Testis (tissue), 2 donors: ENCODE data around the gene CLEC18B.
"Not testable (repeated sequence)": the region's sequence is repeated elsewhere in the genome, so short reads cannot be mapped to it uniquely, and the experiment has no call there.

ENCODE experiments used
- POLR2A ChIP-seq: fragments of 450-650 bp; IDR thresholded peaks from one replicate; pipeline ENCODE4 v1.6.1; 2017; ENCODE audit warnings: antibody characterized with exemption, mild to moderate bottlenecking, moderate library complexity
- TF ChIP-seq, protein P1 (sequence below), 3 experiments: fragments of 450-650 bp in 2 of 3; fragments of 200-600 bp in 1 of 3; sonication (generic) in 1 of 3; IDR thresholded peaks; one replicate each; pipeline ENCODE4 v1.5.1; 2016 to 2019; ENCODE audit warnings: antibody characterized with exemption in 3 of 3, mild to moderate bottlenecking in 2 of 3, moderate library complexity in 1 of 3

GRCh38 chr16:74370338-74371135 is 50.7 kb downstream of the CLEC18B start:
- TF ChIP-seq, protein P1, sequence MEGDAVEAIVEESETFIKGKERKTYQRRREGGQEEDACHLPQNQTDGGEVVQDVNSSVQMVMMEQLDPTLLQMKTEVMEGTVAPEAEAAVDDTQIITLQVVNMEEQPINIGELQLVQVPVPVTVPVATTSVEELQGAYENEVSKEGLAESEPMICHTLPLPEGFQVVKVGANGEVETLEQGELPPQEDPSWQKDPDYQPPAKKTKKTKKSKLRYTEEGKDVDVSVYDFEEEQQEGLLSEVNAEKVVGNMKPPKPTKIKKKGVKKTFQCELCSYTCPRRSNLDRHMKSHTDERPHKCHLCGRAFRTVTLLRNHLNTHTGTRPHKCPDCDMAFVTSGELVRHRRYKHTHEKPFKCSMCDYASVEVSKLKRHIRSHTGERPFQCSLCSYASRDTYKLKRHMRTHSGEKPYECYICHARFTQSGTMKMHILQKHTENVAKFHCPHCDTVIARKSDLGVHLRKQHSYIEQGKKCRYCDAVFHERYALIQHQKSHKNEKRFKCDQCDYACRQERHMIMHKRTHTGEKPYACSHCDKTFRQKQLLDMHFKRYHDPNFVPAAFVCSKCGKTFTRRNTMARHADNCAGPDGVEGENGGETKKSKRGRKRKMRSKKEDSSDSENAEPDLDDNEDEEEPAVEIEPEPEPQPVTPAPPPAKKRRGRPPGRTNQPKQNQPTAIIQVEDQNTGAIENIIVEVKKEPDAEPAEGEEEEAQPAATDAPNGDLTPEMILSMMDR (IDR thresholded peaks at IDR 0.05), result not testable (repeated sequence)
- not testable (repeated sequence) for TF ChIP-seq POLR2A
